Measurements from ENCODE around the gene SLC46A3.

GRCh38 chr13:28746287-28746612 is 27.5 kb upstream of the SLC46A3 start:
- TF ChIP-seq CTCF (IDR thresholded peaks at IDR 0.05; ENCODE audit: insufficient read depth, low read length) (no peak), REST (IDR thresholded peaks at IDR 0.05; ENCODE audit: insufficient replicate concordance, low read depth) (no peak), POLR2AphosphoS5 (IDR thresholded peaks at IDR 0.05; ENCODE audit: low read depth) (no peak), GABPA (IDR thresholded peaks at IDR 0.05; ENCODE audit: low read depth) (no peak)

All from HL-60 (cell line).